Measurements from ENCODE around the gene SCAP. TPM values are rescaled to one million over a fixed set of nuclear protein-coding genes. Genes with fewer than 3 reads are reported as not detected.

Gene SCAP
- 63.6 and 74.8 TPM in 2 replicates for total RNA-seq

GRCh38 chr3:47475570-47476329 is at the start of gene SCAP:
Gene SCAP, minus strand, starts transcription at chr3:47475941. Its CDS starts 32,948 bp downstream, at chr3:47442993.

GRCh38 chr3:47513125-47513929 is 37.6 kb upstream of the SCAP start, which contains the start of gene ELP6:
Gene ELP6, minus strand, starts transcription at chr3:47513712. Its CDS starts 122 bp downstream, at chr3:47513590.

DNA sequence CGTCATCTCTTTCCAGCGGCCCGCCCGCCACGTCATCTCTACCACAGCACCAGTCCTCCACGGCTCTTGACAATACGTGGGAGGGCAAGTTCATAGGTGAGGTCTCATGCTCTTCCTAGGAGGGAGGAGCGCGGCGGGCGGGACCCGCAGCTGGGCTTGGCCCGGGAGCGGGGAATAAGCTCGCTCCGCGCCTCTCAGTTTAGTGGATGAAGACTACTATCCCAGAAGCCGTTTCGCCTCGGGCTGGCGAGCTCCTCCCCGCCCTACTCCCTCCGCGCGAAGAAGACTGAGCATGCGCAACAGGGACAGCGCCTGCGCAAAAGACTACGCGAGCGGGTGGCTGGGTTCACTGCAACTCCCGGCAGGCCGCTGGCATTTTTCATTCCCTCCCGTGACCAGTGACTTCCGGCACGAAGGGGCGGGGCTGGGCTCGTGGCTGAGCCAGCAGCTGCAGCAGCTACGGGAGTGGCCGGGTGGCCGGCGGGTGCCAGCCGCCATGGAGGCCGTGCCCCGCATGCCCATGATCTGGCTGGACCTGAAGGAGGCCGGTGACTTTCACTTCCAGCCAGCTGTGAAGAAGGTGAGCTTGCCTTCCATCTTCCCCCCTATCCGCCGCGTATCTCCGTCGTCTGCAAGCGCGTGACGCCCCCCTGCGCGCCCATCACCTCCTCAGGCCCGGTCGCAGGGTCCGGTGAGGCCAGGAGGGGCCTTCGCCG is 95.0 kb downstream of the SCAP start, which contains the start of gene PTPN23:
TSS of gene PTPN23 (plus strand) at position 421 of the 716 bp plus-strand sequence. CDS start at position 497, 76 bp downstream.

Other genes with a start within 250 kb of the SCAP start
- 1.1 and 2.1 TPM in 2 replicates for gene KIF9, start 193.1 kb downstream of the SCAP start, total RNA-seq
- 7.3 and 13.3 TPM in 2 replicates for gene KLHL18, start 193.0 kb downstream of the SCAP start, total RNA-seq
- gene PTPN23, start 94.9 kb downstream of the SCAP start, total RNA-seq: 19.7 TPM in 2 replicates
- gene ELP6, start 37.8 kb upstream of the SCAP start, total RNA-seq: 22.9 and 31.6 TPM in 2 replicates
- not detected in 2 replicates for gene CSPG5, start 102.9 kb upstream of the SCAP start, total RNA-seq